Neural progenitor cell (in vitro differentiated cells): ENCODE results near the gene NSUN4. TPM values are rescaled to one million over a fixed set of nuclear protein-coding genes. Genes with fewer than 3 reads are reported as not detected.

Experiments used
- DNase-seq: peaks from one replicate; pipeline ENCODE4 v3.0.0-alpha.2; 2016; ENCODE audit warnings: low spot score
- H2AFZ ChIP-seq: fragments of 200-600 bp; sonication (generic); replicated peaks from 2 replicates; pipeline ENCODE4 v1.6.1; 2016; ENCODE audit warnings: antibody characterized with exemption
- H3F3A ChIP-seq: fragments of 200-600 bp; sonication (generic); 2 replicates; pipeline ENCODE4 v1.6.1; 2016; ENCODE audit warnings: antibody characterized with exemption, low read depth
- H3K27ac ChIP-seq: fragments of 200-600 bp; sonication (generic); 2 replicates; pipeline ENCODE4 v1.5.1; 2016; ENCODE audit warnings: mild to moderate bottlenecking
- H3K27me3 ChIP-seq: fragments of 200-600 bp; sonication (generic); 2 replicates; pipeline ENCODE4 v1.6.1; 2016; ENCODE audit warnings: mild to moderate bottlenecking, moderate library complexity
- H3K36me3 ChIP-seq: fragments of 200-600 bp; sonication (generic); 2 replicates; pipeline ENCODE4 v1.5.1; 2016
- H3K4me1 ChIP-seq: fragments of 200-600 bp; sonication (generic); 2 replicates; pipeline ENCODE4 v1.6.1; 2016; ENCODE audit warnings: mixed run types
- H3K4me2 ChIP-seq: fragments of 200-600 bp; sonication (generic); 2 replicates; pipeline ENCODE4 v1.6.1; 2016
- H3K4me3 ChIP-seq: fragments of 200-600 bp; sonication (generic); 2 replicates; pipeline ENCODE4 v1.5.1; 2016
- H3K79me2 ChIP-seq: fragments of 200-600 bp; sonication (generic); 2 replicates; pipeline ENCODE4 v1.6.1; 2016; ENCODE audit warnings: low read depth
- H3K9ac ChIP-seq: fragments of 200-600 bp; sonication (generic); 2 replicates; pipeline ENCODE4 v1.6.1; 2016
- H3K9me3 ChIP-seq: fragments of 200-600 bp; sonication (generic); 2 replicates; pipeline ENCODE4 v1.5.1; 2016; ENCODE audit warnings: low read depth
- H4K20me1 ChIP-seq: fragments of 200-600 bp; sonication (generic); 2 replicates; pipeline ENCODE4 v1.6.1; 2016; ENCODE audit warnings: low read depth
- H3K27ac Mint-ChIP-seq: 3 replicates; pipeline ENCODE4 v1.8.0; 2021; ENCODE audit warnings: mixed read lengths
- H3K27me3 Mint-ChIP-seq: 2 replicates; pipeline ENCODE4 v1.8.0; 2022; ENCODE audit warnings: low read depth, mild to moderate bottlenecking, inconsistent platforms, moderate library complexity, mixed read lengths; ENCODE audit not compliant: insufficient read depth
- H3K36me3 Mint-ChIP-seq: 3 replicates; pipeline ENCODE4 v1.8.0; 2021; ENCODE audit warnings: mixed read lengths
- H3K4me1 Mint-ChIP-seq: 3 replicates; pipeline ENCODE4 v1.8.0; 2021; ENCODE audit warnings: mixed read lengths
- H3K4me3 Mint-ChIP-seq: 3 replicates; pipeline ENCODE4 v1.8.0; 2021; ENCODE audit warnings: mild to moderate bottlenecking, moderate library complexity, mixed read lengths
- H3K9me3 Mint-ChIP-seq: 3 replicates; pipeline ENCODE4 v1.8.0; 2020; ENCODE audit warnings: mixed read lengths
- CTCF ChIP-seq: fragments of 200-600 bp; sonication (generic); IDR thresholded peaks from 2 replicates; pipeline ENCODE4 v1.5.1; 2017; ENCODE audit warnings: antibody characterized with exemption, mild to moderate bottlenecking
- EZH2 ChIP-seq: fragments of 200-600 bp; sonication (generic); IDR thresholded peaks from 2 replicates; pipeline ENCODE4 v1.6.1; 2017; ENCODE audit warnings: antibody characterized with exemption, mild to moderate bottlenecking, moderate library complexity
- EZH2phosphoT487 ChIP-seq: fragments of 200-600 bp; sonication (generic); IDR thresholded peaks from 2 replicates; pipeline ENCODE4 v1.6.1; 2017; ENCODE audit warnings: antibody characterized with exemption
- total RNA-seq: library from RNA; depleted of rRNA; stranded (reverse); fragments of >200 nt; gene quantifications from 2 replicates; pipeline ENCODE4 v1.2.3, GENCODE V29; 2015; ENCODE audit warnings: low replicate concordance

Gene NSUN4
- total RNA-seq, 1 donor from 2014 or later, result 12.4 TPM

GRCh38 chr1:46401154-46401913 is 60.7 kb downstream of the NSUN4 start:
- peaks cover 6% of the 10 kb centered on the region for H3K79me2 ChIP-seq
- DNase-seq, result no peak
- peaks cover 10% of the 10 kb centered on the region for H3F3A ChIP-seq
- no peak overlapping the region for H3K9ac ChIP-seq
- Mint-ChIP-seq H3K27me3 (peaks cover 22% of the 10 kb centered on the region), H3K4me3 (no peak overlapping the region), H3K27ac (no peak overlapping the region), H3K36me3 (no peaks in the 10 kb centered on the region), H3K9me3 (no peaks in the 10 kb centered on the region), H3K4me1 (peaks cover 11% of the 10 kb centered on the region)
- H3K4me1 ChIP-seq, result no peaks in the 10 kb centered on the region
- no peak overlapping the region for H3K27ac ChIP-seq
- no peak overlapping the region for H3K4me3 ChIP-seq
- no peak for TF ChIP-seq EZH2
- no peak for TF ChIP-seq EZH2phosphoT487
- TF ChIP-seq CTCF, result no peak
- no peaks in the 10 kb centered on the region for H3K36me3 ChIP-seq
- peaks cover 5% of the 10 kb centered on the region for H3K27me3 ChIP-seq
- no peak overlapping the region for H3K4me2 ChIP-seq
- no peaks in the 10 kb centered on the region for H3K9me3 ChIP-seq
- H4K20me1 ChIP-seq, result peaks cover 19% of the 10 kb centered on the region
- no peak overlapping the region for H2AFZ ChIP-seq

GRCh38 chr1:46401964-46402626 is 61.5 kb downstream of the NSUN4 start:
- Histone ChIP-seq H3K36me3 (no peaks in the 10 kb centered on the region), H3F3A (peaks cover 14% of the 10 kb centered on the region), H4K20me1 (peaks cover 12% of the 10 kb centered on the region), H3K27me3 (no peaks in the 10 kb centered on the region), H3K9me3 (no peaks in the 10 kb centered on the region), H3K79me2 (peaks cover 3% of the 10 kb centered on the region), H3K4me3 (no peak overlapping the region), H3K27ac (no peak overlapping the region), H3K9ac (no peak overlapping the region), H2AFZ (no peak overlapping the region), H3K4me1 (peaks cover 5% of the 10 kb centered on the region), H3K4me2 (no peak overlapping the region)
- TF ChIP-seq CTCF (no peak), EZH2 (no peak), EZH2phosphoT487 (no peak)
- H3K36me3 Mint-ChIP-seq, result no peaks in the 10 kb centered on the region
- H3K4me1 Mint-ChIP-seq, result peaks cover 13% of the 10 kb centered on the region
- H3K9me3 Mint-ChIP-seq, result no peaks in the 10 kb centered on the region
- peaks cover 20% of the 10 kb centered on the region for H3K27me3 Mint-ChIP-seq
- H3K4me3 Mint-ChIP-seq, result no peak overlapping the region
- peak; percentile 20 for DNase-seq
- no peak overlapping the region for H3K27ac Mint-ChIP-seq

GRCh38 chr1:46403916-46404315 is 63.3 kb downstream of the NSUN4 start:
- TF ChIP-seq EZH2, result no peak
- no peak for TF ChIP-seq CTCF
- TF ChIP-seq EZH2phosphoT487, result no peak
- no peaks in the 10 kb centered on the region for H3K9me3 Mint-ChIP-seq

More at GRCh38 chr1:46403916-46404315, 63.3 kb downstream of the NSUN4 start:
- peak overlapping the region; percentile 3 for H3K27ac Mint-ChIP-seq
- peaks cover 21% of the 10 kb centered on the region for H3K4me1 Mint-ChIP-seq
- Histone ChIP-seq H3K27ac (no peak overlapping the region), H3K4me3 (no peak overlapping the region), H3F3A (peaks cover 15% of the 10 kb centered on the region), H3K36me3 (no peaks in the 10 kb centered on the region), H3K27me3 (no peaks in the 10 kb centered on the region), H3K9ac (no peak overlapping the region), H4K20me1 (peaks cover 7% of the 10 kb centered on the region), H3K4me1 (peaks cover 12% of the 10 kb centered on the region), H3K79me2 (no peaks in the 10 kb centered on the region), H3K4me2 (no peak overlapping the region), H3K9me3 (no peaks in the 10 kb centered on the region), H2AFZ (no peak overlapping the region)
- no peak for DNase-seq
- peaks cover 2% of the 10 kb centered on the region for H3K36me3 Mint-ChIP-seq
- H3K4me3 Mint-ChIP-seq, result no peak overlapping the region
- peaks cover 16% of the 10 kb centered on the region for H3K27me3 Mint-ChIP-seq
